Body of pancreas (tissue), 4 donors: ENCODE measurements around the gene LCN10.

Experiments
- CTCF ChIP-seq, 7 experiments: fragments of 450-650 bp in 4 of 7; fragments of 200-600 bp in 3 of 7; sonication (generic) in 3 of 7; IDR thresholded peaks; one replicate each; pipeline ENCODE4 v1.5.1; 2016 to 2019; ENCODE audit warnings: antibody characterized with exemption in 7 of 7
- POLR2A ChIP-seq, 3 donors: fragments of 450-650 bp; IDR thresholded peaks; one replicate each; pipeline ENCODE4 v1.6.1; 2016; ENCODE audit warnings: antibody characterized with exemption in 3 of 3, mild to moderate bottlenecking in 2 of 3

- TF ChIP-seq CTCF (IDR thresholded peaks at IDR 0.05), result peak in 5 of 7 experiments; percentile 34 to 45 (median 35)
- no peak for TF ChIP-seq POLR2A (IDR thresholded peaks at IDR 0.05)
These were observed at the start of gene LCN10 for GRCh38 chr9:136742591-136743391.
